ENCODE measurements around the gene INTS7.

Gene INTS7

DNA sequence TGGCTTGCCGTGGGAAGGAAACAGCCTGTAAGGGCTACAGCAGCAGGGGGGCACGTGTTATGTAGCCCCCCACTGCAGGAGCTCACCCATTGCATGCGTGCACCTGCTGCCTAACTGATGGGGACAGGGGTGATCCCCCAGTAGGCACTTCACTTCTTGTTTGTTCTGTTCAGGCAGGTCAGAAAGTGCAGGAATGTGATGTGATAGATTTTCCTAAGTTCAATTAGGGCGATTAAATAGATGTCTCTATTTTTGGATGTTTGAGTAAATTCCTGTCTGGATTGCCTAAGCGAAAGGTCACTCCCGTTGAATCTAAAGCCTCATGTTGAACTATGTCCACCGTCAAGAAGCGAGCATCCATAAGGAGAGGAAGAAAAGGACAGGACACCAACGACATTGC, 126.0 kb downstream of the INTS7 start:
- no peak for DNase-seq (ENCODE audit: low spot score)

DNA sequence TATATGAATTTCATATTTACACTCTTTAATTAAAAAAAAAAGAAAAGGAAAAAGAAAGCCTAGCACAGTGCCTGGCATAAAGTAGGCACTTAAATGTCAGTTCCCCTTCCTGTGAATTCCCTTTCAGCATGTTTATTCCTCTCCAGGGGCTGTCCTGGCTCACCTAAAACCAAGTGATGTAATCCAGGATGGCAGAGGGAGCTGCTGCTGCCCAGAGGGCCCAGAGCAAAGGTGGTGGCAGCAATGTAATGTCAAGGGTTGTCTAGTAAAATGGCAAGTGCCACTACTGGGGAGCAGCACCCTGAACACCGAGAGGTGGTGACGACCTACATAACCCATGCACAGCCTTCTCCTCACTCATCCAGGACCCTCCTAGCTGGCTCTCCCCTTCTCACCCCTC, 126.4 kb downstream of the INTS7 start:
- DNase-seq (ENCODE audit: low spot score), result no peak

DNA sequence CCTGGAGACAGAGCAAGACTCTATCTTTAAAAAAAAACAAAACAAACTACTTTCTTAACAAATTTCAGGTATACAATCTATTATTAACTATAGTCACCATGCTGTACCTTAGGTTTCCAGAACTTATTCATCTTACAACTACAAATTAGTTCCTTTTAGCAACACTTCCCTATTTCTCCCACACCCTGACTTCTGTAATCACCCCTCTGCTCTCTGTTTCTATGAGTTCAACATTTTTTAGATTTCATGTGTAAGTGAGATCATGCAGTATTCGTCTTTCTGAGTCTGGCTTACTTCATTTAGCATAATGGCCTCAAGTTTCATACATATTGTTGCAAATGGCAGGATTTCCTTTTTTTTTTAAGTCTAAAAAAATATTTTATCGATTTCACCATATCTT, 126.9 kb downstream of the INTS7 start:
- DNase-seq (ENCODE audit: low spot score), result no peak

DNA sequence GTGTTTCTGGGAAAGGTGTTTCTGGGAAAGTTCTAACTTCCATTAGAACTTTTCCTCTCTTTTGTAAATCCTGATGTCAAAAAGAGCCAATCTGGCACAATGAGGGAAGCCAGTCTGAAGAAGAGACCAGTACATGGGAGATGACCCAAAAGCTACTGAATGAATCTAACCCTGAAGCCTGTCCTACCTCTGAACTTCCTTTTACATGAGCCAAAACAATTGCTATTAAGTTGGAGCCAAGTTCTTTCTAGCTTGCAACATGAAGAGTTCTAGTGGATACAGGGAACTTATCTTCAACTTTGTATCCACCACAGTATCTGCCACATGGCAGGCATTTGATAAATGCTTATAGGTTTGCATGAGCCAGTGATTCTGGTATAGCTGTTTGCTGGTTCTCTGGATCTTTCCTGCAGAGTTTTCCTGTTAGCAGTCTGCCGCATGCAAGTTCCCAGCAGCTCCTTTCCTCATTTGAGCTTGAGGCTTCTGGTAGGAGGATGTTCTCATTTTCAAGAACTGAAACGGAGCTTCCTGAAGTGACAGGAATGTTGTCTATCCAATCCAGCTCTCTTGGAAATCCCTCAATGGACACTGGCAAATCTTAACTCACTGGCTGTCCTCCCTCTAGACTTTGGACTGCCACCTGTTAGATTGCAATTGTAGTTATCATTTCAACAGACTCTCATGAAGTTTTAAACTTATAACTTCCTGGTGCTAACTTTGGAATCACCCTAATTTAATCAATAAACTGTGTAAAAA, 131.7 kb downstream of the INTS7 start:
- no peak for DNase-seq (ENCODE audit: low spot score)

DNA sequence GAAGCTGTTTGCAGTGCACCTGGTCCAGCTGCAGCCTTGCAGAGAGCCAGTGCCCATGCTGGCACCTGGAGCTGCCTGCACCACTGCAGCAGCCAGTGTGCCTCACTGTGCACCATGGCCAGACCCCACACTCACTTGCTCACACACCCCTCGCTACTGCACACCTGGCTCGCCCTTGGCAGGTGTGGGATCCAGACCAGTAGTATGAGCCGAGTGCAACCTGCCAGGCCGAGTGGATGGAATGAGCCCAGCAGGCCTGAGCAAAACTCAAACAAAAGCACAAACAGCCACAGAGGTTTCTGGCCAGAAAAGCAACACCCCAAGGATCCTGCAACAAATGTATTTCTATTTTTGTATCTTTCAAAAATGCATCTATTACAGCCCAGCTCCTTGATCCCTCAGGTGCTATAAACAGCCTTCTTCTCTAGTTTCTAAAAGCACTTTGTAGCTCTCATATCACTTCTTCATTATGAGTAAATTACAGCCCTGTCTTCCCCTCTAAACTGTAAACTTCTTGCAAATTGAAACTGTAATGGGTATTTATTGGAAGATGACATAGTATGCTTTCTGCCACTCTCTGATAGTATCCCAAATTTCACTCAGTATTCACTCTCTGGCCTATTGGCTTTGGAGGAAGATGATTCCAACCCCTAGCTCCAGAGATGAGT, 132.6 kb downstream of the INTS7 start:
- no peak for DNase-seq (ENCODE audit: low spot score)

DNA sequence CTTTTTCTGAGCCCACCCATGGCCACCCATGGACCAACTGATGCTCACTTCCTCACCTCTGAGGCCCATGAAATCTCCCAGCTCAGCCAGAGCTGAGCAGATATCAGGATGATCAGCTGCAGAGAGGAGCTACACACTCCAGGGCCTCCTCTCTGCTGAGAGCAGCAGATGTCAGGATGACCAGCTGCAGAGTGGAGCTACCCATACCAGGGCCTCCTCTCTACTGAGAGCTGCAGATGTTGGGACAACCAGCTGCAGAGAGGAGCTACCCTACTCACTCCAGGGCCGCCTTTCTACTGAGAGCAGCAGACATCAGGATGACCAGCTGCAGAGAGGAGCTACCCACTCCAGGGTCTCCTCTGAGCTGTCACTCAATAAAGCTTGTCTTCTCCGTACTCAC, 133.4 kb downstream of the INTS7 start:
- no peak for DNase-seq (ENCODE audit: low spot score)

DNA sequence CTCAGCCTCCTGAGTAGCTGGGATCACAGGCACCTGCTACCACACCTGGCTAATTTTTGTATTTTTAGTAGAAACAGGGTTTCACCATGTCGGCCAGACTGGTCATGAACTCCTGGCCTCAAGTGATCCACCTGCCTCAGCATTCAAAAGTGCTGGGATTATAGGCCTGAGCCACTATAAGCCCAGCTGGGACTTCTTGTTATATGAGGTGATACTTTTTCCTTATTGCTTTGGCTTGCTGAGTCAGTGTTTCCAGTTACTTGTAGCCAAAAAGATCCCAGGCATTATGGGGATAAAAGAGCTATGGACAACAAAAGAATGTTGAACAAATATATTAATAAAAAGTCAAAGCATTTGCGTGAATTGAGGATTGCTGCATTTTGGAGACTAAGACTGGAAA, 134.9 kb downstream of the INTS7 start:
- DNase-seq (ENCODE audit: low spot score), result no peak

DNA sequence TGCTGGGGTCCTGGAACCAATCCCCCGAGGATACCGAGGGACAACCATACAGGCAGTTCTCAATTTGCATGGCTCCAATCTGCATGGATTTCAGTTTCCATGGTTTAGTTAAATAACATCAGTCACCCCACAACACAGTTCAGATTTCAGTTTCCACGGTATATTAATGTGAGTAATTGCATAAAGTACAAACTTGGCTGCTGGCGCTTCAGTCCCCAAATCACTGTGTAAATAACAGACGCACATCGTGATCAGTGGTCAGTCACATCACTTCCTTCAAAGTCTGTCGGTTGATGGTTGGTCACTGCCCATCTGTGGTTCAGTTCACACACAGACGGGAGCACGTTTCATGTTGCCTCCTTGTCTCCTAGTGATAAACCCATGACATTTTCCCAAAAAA, 138.4 kb downstream of the INTS7 start:
- DNase-seq (ENCODE audit: low spot score), result no peak

DNA sequence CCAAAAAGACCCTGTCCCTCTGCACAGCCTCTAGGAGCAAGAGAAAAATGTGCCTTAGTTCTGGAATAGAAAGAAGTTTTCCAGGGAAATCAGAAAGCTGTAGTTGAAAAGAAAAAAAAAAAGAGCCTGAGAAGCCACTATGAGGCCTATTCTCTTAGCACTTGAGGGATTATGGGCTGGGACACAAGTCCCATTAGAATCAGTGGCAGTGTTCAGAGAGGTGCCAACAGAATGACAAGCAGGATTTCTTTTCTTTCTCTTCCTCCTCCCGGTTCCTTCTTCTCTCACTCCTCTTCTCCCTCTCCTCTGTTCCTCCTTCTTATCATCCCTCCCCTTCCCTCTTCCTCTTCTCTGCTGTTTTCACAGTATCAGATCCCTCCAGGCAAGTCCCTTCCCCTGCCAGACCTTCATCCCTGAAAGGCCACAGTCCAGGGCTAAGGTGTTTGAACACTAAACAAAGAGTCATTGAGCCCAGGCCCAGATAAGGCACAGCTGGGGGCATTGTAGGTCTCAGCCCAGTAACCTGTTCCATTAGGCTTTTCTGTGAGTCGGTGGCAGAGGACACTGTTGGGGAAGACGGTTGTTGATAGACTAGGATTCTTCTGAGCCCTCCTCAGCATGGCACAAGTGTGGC, 140.1 kb downstream of the INTS7 start:
- no peak for DNase-seq (ENCODE audit: low spot score)

DNA sequence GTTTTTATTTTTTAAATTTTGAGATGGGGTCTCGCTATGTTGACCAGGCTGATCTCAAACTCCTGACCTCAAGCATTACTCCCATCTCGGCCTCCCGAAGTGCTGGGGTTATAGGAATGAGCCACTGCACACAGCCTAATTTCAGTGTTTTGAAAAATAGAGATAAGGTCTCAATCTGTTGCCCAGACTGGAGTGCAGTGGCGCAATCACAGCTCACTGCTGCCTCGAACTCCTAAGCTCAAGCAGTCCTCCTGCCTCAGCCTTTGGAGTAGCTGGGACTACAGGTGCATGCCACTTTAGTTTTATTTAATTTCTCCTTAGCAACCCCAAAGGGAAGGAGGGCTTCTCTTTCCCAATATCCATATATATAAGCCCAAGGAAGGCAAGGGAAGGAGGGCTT, 141.0 kb downstream of the INTS7 start:
- no peak for DNase-seq (ENCODE audit: low spot score)

DNA sequence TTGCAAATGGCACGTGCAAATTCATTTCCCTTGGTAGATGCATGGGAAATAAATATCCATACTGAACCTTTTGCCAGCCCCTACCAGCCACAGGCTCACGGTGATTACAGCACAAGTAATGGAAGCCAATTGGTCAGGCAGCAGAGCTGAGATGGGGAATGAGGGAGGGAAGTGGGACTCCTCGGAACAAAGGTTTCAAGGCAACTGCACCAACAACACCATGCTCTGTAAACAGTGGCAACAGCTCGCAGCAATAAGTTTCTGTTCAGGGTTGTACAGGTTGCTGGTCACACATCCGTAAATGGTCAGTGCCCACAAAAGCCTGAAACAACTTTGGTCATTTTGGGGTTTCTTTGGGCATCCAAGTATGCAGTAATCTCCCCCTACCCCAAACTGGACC, 142.1 kb downstream of the INTS7 start:
- DNase-seq (ENCODE audit: low spot score), result no peak

DNA sequence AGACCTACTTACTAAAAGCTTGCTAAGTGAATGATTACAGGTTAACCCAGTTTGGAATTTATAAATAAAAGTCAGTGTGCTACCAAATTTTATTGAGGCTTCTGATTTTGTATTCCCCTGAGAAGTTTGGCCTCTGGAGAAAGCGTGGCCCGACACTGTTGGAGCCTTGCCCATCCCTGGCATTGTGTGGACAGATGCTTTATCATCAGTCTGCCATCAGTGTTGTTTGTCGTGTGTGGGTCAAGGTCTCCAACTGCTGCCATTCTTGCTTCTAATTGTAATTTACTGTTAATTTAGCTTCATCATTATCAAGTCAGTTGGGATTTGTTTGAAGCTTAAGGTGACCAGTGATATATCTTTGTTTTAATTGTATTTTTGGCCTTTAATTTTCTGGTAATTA, 142.8 kb downstream of the INTS7 start:
- no peak for DNase-seq (ENCODE audit: low spot score)

DNA sequence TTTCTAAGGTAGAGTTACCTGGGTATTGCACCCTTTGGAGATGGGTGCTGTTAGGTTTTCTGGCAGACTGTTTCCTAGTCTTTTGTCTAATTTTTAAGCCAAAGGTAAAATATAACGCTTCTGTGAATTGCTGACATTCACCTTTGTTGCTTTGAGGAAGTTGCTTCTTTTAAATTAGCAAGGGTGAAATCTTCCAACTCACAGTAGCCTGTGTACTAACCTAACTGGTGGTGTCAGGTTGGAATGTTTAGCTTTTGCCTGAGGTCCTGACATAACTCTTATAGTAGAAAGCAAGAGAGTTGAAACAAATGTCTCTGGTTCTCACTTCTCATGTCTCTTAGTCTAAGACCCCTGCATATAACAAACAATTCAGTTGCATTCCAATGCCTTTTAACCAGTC, 143.6 kb downstream of the INTS7 start:
- no peak for DNase-seq (ENCODE audit: low spot score)

All from Ammon's horn (tissue), 1 donor.